T-helper 2 cell treated with Interferon-gamma antibody and Interleukin-4, amounts not matched to agents 5 μg/mL and 100 μg/mL, for 36 hours (primary cell): ENCODE data around the gene DGKB.

Experiments used
- DNase-seq: peaks from one replicate; pipeline ENCODE4 v3.0.0; 2021; ENCODE audit warnings: low spot score
- H3K27ac Mint-ChIP-seq: one replicate; pipeline ENCODE4 v1.8.0; 2021; ENCODE audit warnings: mild to moderate bottlenecking, mixed read lengths
- H3K27me3 Mint-ChIP-seq: one replicate; pipeline ENCODE4 v1.8.0; 2021; ENCODE audit warnings: low read depth, mixed read lengths
- H3K36me3 Mint-ChIP-seq: one replicate; pipeline ENCODE4 v1.8.0; 2021; ENCODE audit warnings: low read depth, mixed read lengths
- H3K4me1 Mint-ChIP-seq: one replicate; pipeline ENCODE4 v1.8.0; 2021; ENCODE audit warnings: low read depth, mixed read lengths
- H3K4me3 Mint-ChIP-seq: one replicate; pipeline ENCODE4 v1.8.0; 2022; ENCODE audit warnings: mild to moderate bottlenecking, moderate library complexity, mixed read lengths
- H3K9me3 Mint-ChIP-seq: one replicate; pipeline ENCODE4 v1.8.0; 2021; ENCODE audit warnings: mixed read lengths

DGKB gene

GRCh38 chr7:14332155-14332554 lies 570.4 kb downstream of the DGKB start:
- DNase-seq: no peak
- H3K27me3 Mint-ChIP-seq: no peaks in the 10 kb centered on the region
- no peak overlapping the region for H3K27ac Mint-ChIP-seq
- no peaks in the 10 kb centered on the region for H3K36me3 Mint-ChIP-seq
- H3K4me3 Mint-ChIP-seq: no peak overlapping the region
- no peaks in the 10 kb centered on the region for H3K4me1 Mint-ChIP-seq
- peaks cover 9% of the 10 kb centered on the region for H3K9me3 Mint-ChIP-seq

GRCh38 chr7:14324767-14325166 lies 577.8 kb downstream of the DGKB start:
- DNase-seq: no peak
- Mint-ChIP-seq H3K9me3 (peaks cover 17% of the 10 kb centered on the region), H3K36me3 (no peaks in the 10 kb centered on the region), H3K4me1 (no peaks in the 10 kb centered on the region), H3K27me3 (no peaks in the 10 kb centered on the region), H3K27ac (no peak overlapping the region), H3K4me3 (no peak overlapping the region)

- H3K27ac Mint-ChIP-seq: no peak overlapping the region
- H3K36me3 Mint-ChIP-seq: no peaks in the 10 kb centered on the region
- H3K9me3 Mint-ChIP-seq: peaks cover 17% of the 10 kb centered on the region
- no peak for DNase-seq
- H3K4me3 Mint-ChIP-seq: no peak overlapping the region
- H3K4me1 Mint-ChIP-seq: no peaks in the 10 kb centered on the region
- H3K27me3 Mint-ChIP-seq: no peaks in the 10 kb centered on the region
Measured at GRCh38 chr7:14322724-14323123, 579.8 kb downstream of the DGKB start.

- Mint-ChIP-seq H3K4me1 (no peaks in the 10 kb centered on the region), H3K9me3 (peaks cover 17% of the 10 kb centered on the region), H3K36me3 (no peaks in the 10 kb centered on the region), H3K4me3 (no peak overlapping the region), H3K27me3 (no peaks in the 10 kb centered on the region), H3K27ac (no peak overlapping the region)
- DNase-seq: no peak
Measured at GRCh38 chr7:14321947-14322346, 580.6 kb downstream of the DGKB start.

GRCh38 chr7:14309432-14309831 lies 593.1 kb downstream of the DGKB start:
- Mint-ChIP-seq H3K4me3 (no peak overlapping the region), H3K27ac (no peak overlapping the region), H3K36me3 (no peaks in the 10 kb centered on the region), H3K4me1 (no peaks in the 10 kb centered on the region), H3K27me3 (no peaks in the 10 kb centered on the region), H3K9me3 (peaks cover 16% of the 10 kb centered on the region)
- DNase-seq: no peak

GRCh38 chr7:14305233-14305866 lies 597.2 kb downstream of the DGKB start:
- no peak overlapping the region for H3K4me3 Mint-ChIP-seq
- H3K9me3 Mint-ChIP-seq: peaks cover 16% of the 10 kb centered on the region
- no peaks in the 10 kb centered on the region for H3K36me3 Mint-ChIP-seq
- no peaks in the 10 kb centered on the region for H3K4me1 Mint-ChIP-seq
- no peak overlapping the region for H3K27ac Mint-ChIP-seq
- H3K27me3 Mint-ChIP-seq: no peaks in the 10 kb centered on the region
- no peak for DNase-seq

- no peaks in the 10 kb centered on the region for H3K36me3 Mint-ChIP-seq
- H3K9me3 Mint-ChIP-seq: peaks cover 6% of the 10 kb centered on the region
- H3K4me1 Mint-ChIP-seq: no peaks in the 10 kb centered on the region
- H3K27me3 Mint-ChIP-seq: no peaks in the 10 kb centered on the region
- no peak for DNase-seq
- H3K4me3 Mint-ChIP-seq: no peak overlapping the region
- no peak overlapping the region for H3K27ac Mint-ChIP-seq
Measured at GRCh38 chr7:14303536-14303935, 599.0 kb downstream of the DGKB start.

GRCh38 chr7:14294637-14295036 lies 607.9 kb downstream of the DGKB start:
- Mint-ChIP-seq H3K4me1 (no peaks in the 10 kb centered on the region), H3K4me3 (no peak overlapping the region), H3K36me3 (peaks cover 1% of the 10 kb centered on the region), H3K27me3 (no peaks in the 10 kb centered on the region), H3K27ac (no peak overlapping the region), H3K9me3 (peaks cover 16% of the 10 kb centered on the region)
- no peak for DNase-seq

GRCh38 chr7:14293434-14293833 lies 609.1 kb downstream of the DGKB start:
- no peak for DNase-seq
- Mint-ChIP-seq H3K4me1 (no peaks in the 10 kb centered on the region), H3K27ac (no peak overlapping the region), H3K27me3 (no peaks in the 10 kb centered on the region), H3K9me3 (peaks cover 16% of the 10 kb centered on the region), H3K4me3 (no peak overlapping the region), H3K36me3 (peaks cover 1% of the 10 kb centered on the region)

- H3K27ac Mint-ChIP-seq: no peak overlapping the region
- H3K36me3 Mint-ChIP-seq: peaks cover 1% of the 10 kb centered on the region
- peaks cover 17% of the 10 kb centered on the region for H3K9me3 Mint-ChIP-seq
- no peak overlapping the region for H3K4me3 Mint-ChIP-seq
- no peak for DNase-seq
- H3K4me1 Mint-ChIP-seq: no peaks in the 10 kb centered on the region
- H3K27me3 Mint-ChIP-seq: no peaks in the 10 kb centered on the region
Measured at GRCh38 chr7:14292737-14293136, 609.8 kb downstream of the DGKB start.

GRCh38 chr7:14289957-14290356 lies 612.6 kb downstream of the DGKB start:
- Mint-ChIP-seq H3K36me3 (no peaks in the 10 kb centered on the region), H3K27me3 (no peaks in the 10 kb centered on the region), H3K4me3 (no peak overlapping the region), H3K9me3 (peaks cover 13% of the 10 kb centered on the region), H3K4me1 (no peaks in the 10 kb centered on the region), H3K27ac (no peak overlapping the region)
- DNase-seq: no peak

GRCh38 chr7:14288701-14289100 lies 613.9 kb downstream of the DGKB start:
- DNase-seq: no peak
- Mint-ChIP-seq H3K27ac (no peak overlapping the region), H3K4me1 (no peaks in the 10 kb centered on the region), H3K9me3 (peaks cover 6% of the 10 kb centered on the region), H3K4me3 (no peak overlapping the region), H3K36me3 (no peaks in the 10 kb centered on the region), H3K27me3 (no peaks in the 10 kb centered on the region)

- Mint-ChIP-seq H3K27ac (no peak overlapping the region), H3K27me3 (no peaks in the 10 kb centered on the region), H3K4me3 (no peak overlapping the region), H3K4me1 (no peaks in the 10 kb centered on the region), H3K36me3 (no peaks in the 10 kb centered on the region), H3K9me3 (peaks cover 6% of the 10 kb centered on the region)
- DNase-seq: no peak
Measured at GRCh38 chr7:14287398-14287797, 615.2 kb downstream of the DGKB start.

GRCh38 chr7:14286036-14286435 lies 616.5 kb downstream of the DGKB start:
- no peak overlapping the region for H3K27ac Mint-ChIP-seq
- no peaks in the 10 kb centered on the region for H3K4me1 Mint-ChIP-seq
- no peak overlapping the region for H3K4me3 Mint-ChIP-seq
- H3K27me3 Mint-ChIP-seq: no peaks in the 10 kb centered on the region
- peaks cover 3% of the 10 kb centered on the region for H3K9me3 Mint-ChIP-seq
- no peak for DNase-seq
- H3K36me3 Mint-ChIP-seq: no peaks in the 10 kb centered on the region
